ENCODE measurements around the gene GABRB2. TPM values are rescaled to one million over a fixed set of nuclear protein-coding genes. Genes with fewer than 3 reads are reported as not detected.

GABRB2 gene
- total RNA-seq, 1 experiment from 2014 or later: not detected

DNA sequence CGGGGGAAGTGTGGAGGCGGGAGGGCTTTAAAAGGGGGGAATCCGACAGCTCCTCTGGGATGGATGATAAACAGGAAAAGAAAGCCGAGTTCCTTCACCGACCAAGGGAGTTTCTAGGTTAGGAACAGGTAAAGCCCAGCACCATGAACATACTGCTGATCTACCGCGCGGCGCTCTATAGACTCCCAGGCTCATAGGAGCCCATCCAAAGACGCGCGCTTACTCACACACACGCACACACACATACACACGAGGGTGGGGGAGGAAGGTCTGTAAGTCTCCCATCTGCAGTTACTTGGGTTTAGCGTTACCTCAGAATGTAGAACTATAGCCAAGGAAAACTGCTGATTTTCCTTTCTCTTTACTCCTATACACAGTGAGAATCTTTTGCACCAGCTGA is 2.6 kb upstream of the GABRB2 start:
- Histone ChIP-seq H3K36me3 (ENCODE audit: control insufficient read depth, insufficient read depth, low read length) (no peaks in the 10 kb centered on the region), H3K9me3 (no peaks in the 10 kb centered on the region), H3K4me1 (0 out of 2 replicates have a peak, but pooled peaks cover 4% of the 10 kb centered on the region), H3K4me3 (ENCODE audit: low read depth, low read length) (no peak overlapping the region), H3K27me3 (replicated peaks; ENCODE audit: control insufficient read depth, insufficient read depth, low read length) (peaks cover 4% of the 10 kb centered on the region; the same call in 1 of the 2 replicates)
- Mint-ChIP-seq H3K4me1 (ENCODE audit: low read depth, unreplicated experiment) (peaks cover 10% of the 10 kb centered on the region), H3K27me3 (ENCODE audit: insufficient read depth, unreplicated experiment) (peaks cover 27% of the 10 kb centered on the region), H3K9me3 (ENCODE audit: unreplicated experiment) (no peaks in the 10 kb centered on the region), H3K27ac (ENCODE audit: unreplicated experiment) (no peak overlapping the region), H3K4me3 (ENCODE audit: unreplicated experiment) (no peak overlapping the region), H3K36me3 (ENCODE audit: insufficient read depth, unreplicated experiment) (peaks cover 5% of the 10 kb centered on the region)
- no peak for DNase-seq
- POLR2A ChIA-PET: no interaction called here
- CTCF ChIA-PET: no interaction called here
- intact Hi-C loops (cut with micrococcal nuclease; ENCODE audit: unreplicated experiment): no loop called here
- no TSS peak for BruUV-seq (replicated peaks)
- TF ChIP-seq, protein P1, sequence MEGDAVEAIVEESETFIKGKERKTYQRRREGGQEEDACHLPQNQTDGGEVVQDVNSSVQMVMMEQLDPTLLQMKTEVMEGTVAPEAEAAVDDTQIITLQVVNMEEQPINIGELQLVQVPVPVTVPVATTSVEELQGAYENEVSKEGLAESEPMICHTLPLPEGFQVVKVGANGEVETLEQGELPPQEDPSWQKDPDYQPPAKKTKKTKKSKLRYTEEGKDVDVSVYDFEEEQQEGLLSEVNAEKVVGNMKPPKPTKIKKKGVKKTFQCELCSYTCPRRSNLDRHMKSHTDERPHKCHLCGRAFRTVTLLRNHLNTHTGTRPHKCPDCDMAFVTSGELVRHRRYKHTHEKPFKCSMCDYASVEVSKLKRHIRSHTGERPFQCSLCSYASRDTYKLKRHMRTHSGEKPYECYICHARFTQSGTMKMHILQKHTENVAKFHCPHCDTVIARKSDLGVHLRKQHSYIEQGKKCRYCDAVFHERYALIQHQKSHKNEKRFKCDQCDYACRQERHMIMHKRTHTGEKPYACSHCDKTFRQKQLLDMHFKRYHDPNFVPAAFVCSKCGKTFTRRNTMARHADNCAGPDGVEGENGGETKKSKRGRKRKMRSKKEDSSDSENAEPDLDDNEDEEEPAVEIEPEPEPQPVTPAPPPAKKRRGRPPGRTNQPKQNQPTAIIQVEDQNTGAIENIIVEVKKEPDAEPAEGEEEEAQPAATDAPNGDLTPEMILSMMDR (IDR thresholded peaks at IDR 0.05; ENCODE audit: insufficient read depth in 1 of 2, low read depth in 1 of 2, low read length in 1 of 2, severe bottlenecking in 1 of 2, unreplicated experiment in 1 of 2): no peak

DNA sequence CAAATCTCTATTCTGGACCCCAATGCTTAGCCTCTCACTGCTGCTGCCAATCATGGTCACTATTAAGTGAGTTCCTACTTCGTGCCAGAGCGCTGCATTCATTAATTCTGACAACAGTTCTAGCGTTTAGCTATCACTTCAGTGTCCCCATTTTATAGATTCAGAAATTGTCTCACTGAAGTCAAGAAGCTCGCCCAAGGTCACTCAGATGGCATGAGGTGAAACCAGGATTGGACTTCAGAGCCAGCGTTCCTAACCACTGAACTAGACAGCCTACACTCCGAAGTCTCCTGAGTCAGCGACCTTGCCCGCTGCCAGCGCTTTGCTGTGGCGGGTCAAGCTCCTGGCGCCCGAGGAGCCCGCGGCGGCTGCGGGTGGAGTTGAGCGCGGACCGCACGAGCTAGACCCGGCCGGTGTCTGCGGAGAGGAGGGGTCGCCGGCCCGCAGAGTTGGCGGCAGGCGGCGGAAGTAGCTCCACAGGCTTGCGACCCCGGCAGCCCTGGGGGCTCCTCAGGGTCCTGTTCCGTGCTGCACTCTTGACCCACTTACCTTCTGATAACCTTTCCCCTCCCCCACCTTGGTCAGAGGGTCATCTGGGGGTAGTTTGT is 2.1 kb upstream of the GABRB2 start:
- Mint-ChIP-seq H3K27ac (ENCODE audit: unreplicated experiment) (no peak overlapping the region), H3K9me3 (ENCODE audit: unreplicated experiment) (no peaks in the 10 kb centered on the region), H3K4me3 (ENCODE audit: unreplicated experiment) (peak overlapping the region; percentile 85), H3K27me3 (ENCODE audit: insufficient read depth, unreplicated experiment) (peaks cover 25% of the 10 kb centered on the region), H3K36me3 (ENCODE audit: insufficient read depth, unreplicated experiment) (peaks cover 5% of the 10 kb centered on the region), H3K4me1 (ENCODE audit: low read depth, unreplicated experiment) (peaks cover 10% of the 10 kb centered on the region)
- ChIA-PET CTCF (no interaction called here), POLR2A (no interaction called here)
- DNase-seq: no peak
- BruUV-seq (replicated peaks): no TSS peak
- intact Hi-C loops (cut with micrococcal nuclease; ENCODE audit: unreplicated experiment): no loop called here
- TF ChIP-seq, protein P1 (IDR thresholded peaks at IDR 0.05; ENCODE audit: insufficient read depth in 1 of 2, low read depth in 1 of 2, low read length in 1 of 2, severe bottlenecking in 1 of 2, unreplicated experiment in 1 of 2): no peak
- H3K4me1 ChIP-seq: 0 out of 2 replicates have a peak, but pooled peaks cover 4% of the 10 kb centered on the region
- no peaks in the 10 kb centered on the region for H3K36me3 ChIP-seq (ENCODE audit: control insufficient read depth, insufficient read depth, low read length)
- no peak overlapping the region for H3K4me3 ChIP-seq (ENCODE audit: low read depth, low read length)
- H3K27me3 ChIP-seq (replicated peaks; ENCODE audit: control insufficient read depth, insufficient read depth, low read length): peaks cover 4% of the 10 kb centered on the region; the same call in 1 of the 2 replicates
- no peaks in the 10 kb centered on the region for H3K9me3 ChIP-seq

DNA sequence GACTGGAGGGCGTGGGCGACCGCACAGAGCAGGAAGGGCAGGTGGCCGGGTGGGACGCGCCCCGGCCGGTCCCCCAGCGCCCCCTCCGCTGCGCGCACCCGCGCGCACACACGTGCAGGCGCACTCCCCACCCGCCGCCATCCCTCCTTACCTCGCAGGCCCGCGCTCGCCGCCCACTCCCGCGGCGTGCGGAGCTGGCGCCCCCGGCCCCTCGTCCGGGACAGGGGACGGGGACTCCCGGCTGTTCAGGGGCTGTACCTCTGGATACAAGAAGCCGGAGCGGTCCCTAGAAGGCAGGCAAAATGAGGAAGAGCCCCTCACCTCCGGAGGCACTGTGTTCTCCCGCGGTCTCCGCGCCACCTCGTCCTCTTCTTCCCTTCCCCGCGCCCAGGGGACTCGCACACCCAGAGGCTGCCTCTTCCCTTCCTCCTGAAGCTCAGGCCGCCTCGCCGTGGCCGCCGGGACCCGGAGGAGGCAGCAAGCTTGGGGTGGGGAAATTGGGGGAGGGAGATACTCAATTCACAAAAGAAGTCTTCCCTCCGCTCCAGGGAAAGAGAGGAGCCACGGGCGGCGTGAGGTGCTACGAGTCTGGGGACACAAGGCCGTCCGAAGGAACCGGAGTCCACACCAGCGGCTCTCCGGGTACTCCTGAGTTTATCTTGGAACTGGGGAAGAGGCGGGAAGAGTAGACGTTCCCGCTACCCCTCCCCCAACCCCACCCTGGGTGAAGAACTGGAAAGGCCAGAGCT is 1.4 kb upstream of the GABRB2 start:
- H3K36me3 Mint-ChIP-seq (ENCODE audit: insufficient read depth, unreplicated experiment): peaks cover 5% of the 10 kb centered on the region
- peak overlapping the region; percentile 27 for H3K4me3 ChIP-seq (ENCODE audit: low read depth, low read length)
- H3K4me3 Mint-ChIP-seq (ENCODE audit: unreplicated experiment): peak overlapping the region; percentile 85

More for the DNA sequence above, 1.4 kb upstream of the GABRB2 start:
- intact Hi-C loops (cut with micrococcal nuclease; ENCODE audit: unreplicated experiment): no loop called here
- BruUV-seq (replicated peaks): no TSS peak
- H3K27me3 Mint-ChIP-seq (ENCODE audit: insufficient read depth, unreplicated experiment): peaks cover 25% of the 10 kb centered on the region
- Histone ChIP-seq H3K4me1 (0 out of 2 replicates have a peak, but pooled peaks cover 4% of the 10 kb centered on the region), H3K27me3 (replicated peaks; ENCODE audit: control insufficient read depth, insufficient read depth, low read length) (peaks cover 4% of the 10 kb centered on the region; the same call in 1 of the 2 replicates), H3K36me3 (ENCODE audit: control insufficient read depth, insufficient read depth, low read length) (no peaks in the 10 kb centered on the region), H3K9me3 (no peaks in the 10 kb centered on the region)
- H3K4me1 Mint-ChIP-seq (ENCODE audit: low read depth, unreplicated experiment): peaks cover 10% of the 10 kb centered on the region
- no peaks in the 10 kb centered on the region for H3K9me3 Mint-ChIP-seq (ENCODE audit: unreplicated experiment)
- DNase-seq: peak in 1 of 2 experiments; percentile 38
- POLR2A ChIA-PET: no interaction called here
- TF ChIP-seq, protein P1 (IDR thresholded peaks at IDR 0.05; ENCODE audit: insufficient read depth in 1 of 2, low read depth in 1 of 2, low read length in 1 of 2, severe bottlenecking in 1 of 2, unreplicated experiment in 1 of 2): no peak
- CTCF ChIA-PET: no interaction called here
- no peak overlapping the region for H3K27ac Mint-ChIP-seq (ENCODE audit: unreplicated experiment)

Measured in Caco-2 (cell line).